CD4-positive, alpha-beta memory T cell (primary cell): ENCODE measurements around the gene PPIL6. TPM values are rescaled to one million over a fixed set of nuclear protein-coding genes. Genes with fewer than 3 reads are reported as not detected.

Experiments
- CTCF ChIA-PET: fragments of 350-600 bp; sonication (Branson Sonifier 250); formaldehyde crosslinking; loops from one replicate; lab custom pipeline; 2021; ENCODE audit warnings: inconsistent platforms; ENCODE audit not compliant: partially characterized antibody; lab: Charles Lee
- POLR2A ChIA-PET: fragments of 350-600 bp; sonication (Branson Sonifier 250); formaldehyde crosslinking; loops from one replicate; lab custom pipeline; 2021; ENCODE audit not compliant: partially characterized antibody; lab: Charles Lee
- DNase-seq, 5 donors: peaks; one replicate each; pipeline versions ENCODE4 v3.0.0 to v3.0.0-alpha.2; 2020 to 2022; ENCODE audit warnings: mixed read lengths in 1 of 5
- H3K27ac ChIP-seq: one replicate; pipeline ENCODE4 v1.7.0; 2013; ENCODE audit warnings: low read depth, low read length
- H3K27me3 ChIP-seq: 2 replicates; pipeline ENCODE4 v1.7.0; 2013; ENCODE audit warnings: mild to moderate bottlenecking, low read length, moderate library complexity; ENCODE audit not compliant: insufficient read depth
- H3K36me3 ChIP-seq: 2 replicates; pipeline ENCODE4 v1.7.0; 2013; ENCODE audit warnings: mild to moderate bottlenecking, low read length, moderate library complexity; ENCODE audit not compliant: insufficient read depth
- H3K4me1 ChIP-seq: 2 replicates; pipeline ENCODE4 v1.7.0; 2013; ENCODE audit warnings: mild to moderate bottlenecking, low read length, moderate library complexity; ENCODE audit not compliant: insufficient read depth
- H3K4me3 ChIP-seq, 2 donors: one replicate each; pipeline ENCODE4 v1.7.0; 2013; ENCODE audit warnings: low read length in 2 of 2, mild to moderate bottlenecking in 1 of 2
- H3K9me3 ChIP-seq, 2 donors: one replicate each; pipeline ENCODE4 v1.7.0; 2013; ENCODE audit warnings: low read length in 2 of 2, control low read depth in 1 of 2; ENCODE audit not compliant: control insufficient read depth in 1 of 2
- H3K27ac Mint-ChIP-seq, 7 donors: one replicate each; pipeline ENCODE4 v1.8.0; 2020 to 2021; ENCODE audit warnings: mixed read lengths in 7 of 7, mild to moderate bottlenecking in 6 of 7, inconsistent platforms in 3 of 7, moderate library complexity in 3 of 7
- H3K27me3 Mint-ChIP-seq, 2 donors: one replicate each; pipeline ENCODE4 v1.8.0; 2020 to 2021; ENCODE audit warnings: mixed read lengths in 2 of 2
- H3K36me3 Mint-ChIP-seq, 2 donors: one replicate each; pipeline ENCODE4 v1.8.0; 2020 to 2021; ENCODE audit warnings: mixed read lengths in 2 of 2, inconsistent platforms in 1 of 2, mild to moderate bottlenecking in 1 of 2
- H3K4me1 Mint-ChIP-seq, 4 donors: one replicate each; pipeline ENCODE4 v1.8.0; 2020 to 2021; ENCODE audit warnings: mixed read lengths in 4 of 4, mild to moderate bottlenecking in 1 of 4
- H3K4me3 Mint-ChIP-seq, 8 donors: one replicate each; pipeline ENCODE4 v1.8.0; 2020 to 2021; ENCODE audit warnings: mixed read lengths in 8 of 8, mild to moderate bottlenecking in 7 of 8, moderate library complexity in 6 of 8, inconsistent platforms in 3 of 8
- H3K9me3 Mint-ChIP-seq, 8 donors: one replicate each; pipeline ENCODE4 v1.8.0; 2020 to 2021; ENCODE audit warnings: mixed read lengths in 8 of 8, mild to moderate bottlenecking in 5 of 8, inconsistent platforms in 3 of 8, moderate library complexity in 1 of 8
- intact Hi-C: fragments of 100-400 bp; cut with micrococcal nuclease; formaldehyde crosslinking; loops from one replicate; pipeline ENCODE4 v1.15.1; 2023
- polyA plus RNA-seq, 2 donors: library from polyadenylated mRNA; unstranded; fragments of 300-500 nt; fragmentation: Illumina TruSeq; gene quantifications; one replicate each; pipeline ENCODE4 v1.2.3, GENCODE V29; 2021
- total RNA-seq, 2 experiments: library from RNA; stranded (reverse); gene quantifications; one replicate each; pipeline ENCODE4 v1.2.3, GENCODE V29; 2021

PPIL6 gene
- total and polyA plus RNA-seq, 4 experiments from 2014 or later, result 0.33 to 0.52 (median 0.37) TPM

DNA sequence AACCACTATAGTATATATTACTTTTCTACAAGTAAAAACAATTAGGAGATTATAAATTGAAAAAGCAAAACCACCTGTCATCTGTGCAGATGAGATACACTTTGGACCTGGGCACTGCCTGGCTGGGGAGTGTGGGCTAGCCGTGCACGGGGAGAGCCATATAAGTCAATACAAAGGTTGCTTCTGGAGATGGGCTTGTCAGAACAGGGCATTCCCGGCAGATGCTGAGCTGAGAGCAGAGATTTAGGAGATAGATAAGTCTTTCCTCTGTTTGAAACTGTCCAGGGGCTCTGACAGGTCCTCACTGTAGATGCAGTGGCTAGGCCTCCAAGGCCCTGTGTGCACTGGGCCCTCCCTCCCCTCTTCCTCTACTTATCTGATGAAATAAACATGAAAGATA, 92.6 kb downstream of the PPIL6 start:
- Mint-ChIP-seq H3K36me3 (peaks cover 11 to 17% of the 10 kb centered on the region in 2 donors), H3K9me3 (no peaks in the 10 kb centered on the region), H3K27me3 (no peaks in the 10 kb centered on the region), H3K4me1 (peaks cover 7 to 10% (median 9%) of the 10 kb centered on the region in 4 donors), H3K4me3 (no peak overlapping the region), H3K27ac (peak overlapping the region in 1 of 7 donors; percentile 29)
- no peak overlapping the region for H3K4me3 ChIP-seq
- H3K36me3 ChIP-seq, result no peaks in the 10 kb centered on the region
- H3K27me3 ChIP-seq, result no peaks in the 10 kb centered on the region
- H3K9me3 ChIP-seq, result no peaks in the 10 kb centered on the region
- no peaks in the 10 kb centered on the region for H3K4me1 ChIP-seq
- POLR2A ChIA-PET, result interaction anchor here (1.2 kb wide), 1 partner anchor 11 kb away, joined by 4 read pairs; no protein-coding TSS in a partner anchor
- CTCF ChIA-PET, result no interaction called here
- intact Hi-C loops, result no loop called here
- no peak overlapping the region for H3K27ac ChIP-seq
- no peak for DNase-seq

DNA sequence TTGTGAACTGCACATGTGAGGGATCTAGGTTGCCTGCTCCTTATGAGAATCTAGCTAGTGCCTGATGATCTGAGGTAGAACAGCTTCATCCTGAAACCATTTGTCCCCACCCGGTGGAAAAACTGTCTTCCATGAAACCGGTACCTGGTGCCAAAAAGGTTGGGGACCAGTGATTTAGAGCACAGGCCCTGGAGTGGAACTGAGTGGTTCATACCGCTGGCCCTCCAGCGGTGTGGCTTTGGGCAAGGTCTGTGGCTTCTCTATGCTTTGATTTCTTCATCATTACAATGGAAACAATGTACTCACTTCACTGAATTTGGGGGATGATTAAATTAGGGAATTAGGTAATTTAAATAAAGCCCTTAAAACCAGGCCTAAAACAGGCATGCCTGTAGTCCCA, 94.4 kb downstream of the PPIL6 start:
- no peak overlapping the region for H3K4me3 Mint-ChIP-seq
- no peaks in the 10 kb centered on the region for H3K27me3 ChIP-seq
- CTCF ChIA-PET, result no interaction called here
- no peak for DNase-seq
- H3K4me3 ChIP-seq, result no peak overlapping the region
- H3K36me3 ChIP-seq, result no peaks in the 10 kb centered on the region
- no peak overlapping the region for H3K27ac ChIP-seq
- peaks cover 3 to 6% of the 10 kb centered on the region in 2 donors for H3K36me3 Mint-ChIP-seq
- no peak overlapping the region for H3K27ac Mint-ChIP-seq
- no peaks in the 10 kb centered on the region for H3K9me3 ChIP-seq
- intact Hi-C loops, result no loop called here
- H3K9me3 Mint-ChIP-seq, result no peaks in the 10 kb centered on the region
- H3K4me1 ChIP-seq, result no peaks in the 10 kb centered on the region
- H3K4me1 Mint-ChIP-seq, result peaks cover 0 to 5% (median 0%) of the 10 kb centered on the region in 4 donors
- H3K27me3 Mint-ChIP-seq, result no peaks in the 10 kb centered on the region
- POLR2A ChIA-PET, result no interaction called here

DNA sequence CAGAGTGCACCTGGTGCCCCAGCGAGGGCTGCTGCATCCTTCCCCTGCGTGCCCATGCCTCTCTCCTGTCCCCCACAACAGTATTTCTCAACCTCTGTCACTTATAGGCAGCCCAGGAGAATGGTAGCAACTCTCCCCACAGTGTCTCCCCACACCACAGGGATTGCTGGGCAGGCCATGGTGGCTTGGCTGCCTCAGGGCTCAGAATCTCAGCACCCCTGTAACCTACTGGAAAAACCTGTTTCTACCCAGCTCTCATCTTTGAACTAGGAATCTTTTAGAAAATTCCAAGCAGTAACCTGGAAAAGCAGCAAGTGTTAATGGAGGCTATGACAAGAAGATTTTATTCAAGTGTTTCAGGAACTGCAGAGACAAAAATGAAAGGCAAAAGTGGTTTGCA, 96.2 kb downstream of the PPIL6 start:
- Mint-ChIP-seq H3K4me3 (no peak overlapping the region), H3K27ac (no peak overlapping the region), H3K4me1 (no peaks in the 10 kb centered on the region), H3K36me3 (peaks cover 0 to 6% of the 10 kb centered on the region in 2 donors), H3K27me3 (no peaks in the 10 kb centered on the region), H3K9me3 (no peaks in the 10 kb centered on the region)
- CTCF ChIA-PET, result no interaction called here
- no peak for DNase-seq
- Histone ChIP-seq H3K27me3 (no peaks in the 10 kb centered on the region), H3K4me1 (no peaks in the 10 kb centered on the region), H3K4me3 (no peak overlapping the region), H3K9me3 (no peaks in the 10 kb centered on the region), H3K27ac (no peak overlapping the region), H3K36me3 (no peaks in the 10 kb centered on the region)
- intact Hi-C loops, result no loop called here
- POLR2A ChIA-PET, result no interaction called here

DNA sequence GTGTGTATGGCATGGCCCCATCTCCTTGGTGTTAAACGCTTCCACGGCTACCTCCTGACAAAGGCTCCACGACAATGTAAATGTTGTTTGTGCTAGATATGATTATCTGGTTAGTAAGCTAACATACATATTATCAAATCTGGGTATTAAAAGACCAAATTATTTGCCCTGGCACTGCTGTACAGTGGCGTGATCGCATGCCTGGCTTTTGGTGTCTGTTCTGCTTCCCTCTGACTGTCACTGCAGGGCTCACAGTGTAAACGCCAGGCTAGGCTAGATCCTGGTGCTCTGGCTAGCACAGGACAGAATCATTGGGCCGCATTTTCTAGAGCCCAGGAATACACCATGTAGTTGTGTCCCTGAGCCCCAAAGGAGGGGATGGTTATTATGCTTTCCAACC, 96.9 kb downstream of the PPIL6 start:
- no peak overlapping the region for H3K4me3 Mint-ChIP-seq
- Histone ChIP-seq H3K4me3 (no peak overlapping the region), H3K27me3 (no peaks in the 10 kb centered on the region), H3K27ac (no peak overlapping the region), H3K4me1 (no peaks in the 10 kb centered on the region), H3K36me3 (no peaks in the 10 kb centered on the region), H3K9me3 (no peaks in the 10 kb centered on the region)
- H3K27me3 Mint-ChIP-seq, result no peaks in the 10 kb centered on the region
- no peak overlapping the region for H3K27ac Mint-ChIP-seq
- no peak for DNase-seq
- intact Hi-C loops, result no loop called here
- CTCF ChIA-PET, result no interaction called here
- no peaks in the 10 kb centered on the region for H3K4me1 Mint-ChIP-seq
- no peaks in the 10 kb centered on the region for H3K9me3 Mint-ChIP-seq
- peaks cover 0 to 6% of the 10 kb centered on the region in 2 donors for H3K36me3 Mint-ChIP-seq
- POLR2A ChIA-PET, result no interaction called here

DNA sequence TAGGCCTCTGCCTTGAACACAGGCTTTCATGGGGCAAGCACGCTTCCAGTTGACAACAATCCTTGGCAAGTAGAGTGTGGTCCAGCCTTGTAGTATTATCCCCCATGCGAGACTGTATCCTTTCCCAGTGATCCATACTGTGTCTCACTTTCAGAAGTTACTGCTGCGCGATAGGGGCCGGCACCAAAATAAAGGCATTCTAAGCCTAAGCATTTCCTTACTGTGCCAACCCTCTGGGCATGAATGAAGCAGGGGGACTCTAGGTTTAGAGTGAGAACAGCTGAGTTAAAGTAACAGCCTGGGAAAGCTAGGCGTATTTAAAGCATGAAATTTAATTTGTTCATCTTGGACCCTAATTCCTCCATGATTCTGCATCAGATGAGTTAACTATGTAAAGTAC, 97.5 kb downstream of the PPIL6 start:
- Mint-ChIP-seq H3K9me3 (no peaks in the 10 kb centered on the region), H3K4me3 (no peak overlapping the region), H3K27ac (no peak overlapping the region), H3K36me3 (peaks cover 0 to 6% of the 10 kb centered on the region in 2 donors), H3K27me3 (no peaks in the 10 kb centered on the region), H3K4me1 (no peaks in the 10 kb centered on the region)
- DNase-seq, result no peak
- intact Hi-C loops, result no loop called here
- POLR2A ChIA-PET, result no interaction called here
- H3K27me3 ChIP-seq, result no peaks in the 10 kb centered on the region
- no peaks in the 10 kb centered on the region for H3K9me3 ChIP-seq
- CTCF ChIA-PET, result no interaction called here
- H3K36me3 ChIP-seq, result no peaks in the 10 kb centered on the region
- no peaks in the 10 kb centered on the region for H3K4me1 ChIP-seq
- no peak overlapping the region for H3K4me3 ChIP-seq
- H3K27ac ChIP-seq, result no peak overlapping the region

DNA sequence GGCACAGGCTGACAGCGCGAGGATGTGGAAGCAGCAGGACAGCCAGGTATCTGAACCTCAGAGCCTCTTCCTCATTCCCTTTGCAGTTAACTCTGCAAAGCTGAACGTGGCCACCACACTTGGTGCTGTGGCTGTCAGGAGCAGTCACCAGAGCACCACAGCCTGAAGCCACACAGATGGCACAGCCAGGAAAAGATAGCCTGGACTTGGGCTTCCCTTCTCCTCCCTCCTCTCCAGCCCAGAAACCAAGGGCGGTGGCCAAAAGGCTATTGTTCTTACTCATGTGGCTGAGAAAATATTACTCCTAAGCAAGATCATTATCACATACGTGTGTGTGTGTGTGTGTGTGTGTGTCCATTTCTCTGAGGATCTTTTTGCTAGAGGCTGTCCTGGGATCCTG, 97.9 kb downstream of the PPIL6 start:
- Histone ChIP-seq H3K27me3 (no peaks in the 10 kb centered on the region), H3K36me3 (no peaks in the 10 kb centered on the region), H3K27ac (no peak overlapping the region), H3K4me3 (no peak overlapping the region), H3K9me3 (no peaks in the 10 kb centered on the region), H3K4me1 (no peaks in the 10 kb centered on the region)
- CTCF ChIA-PET, result no interaction called here
- Mint-ChIP-seq H3K27me3 (no peaks in the 10 kb centered on the region), H3K36me3 (peaks cover 0 to 6% of the 10 kb centered on the region in 2 donors), H3K27ac (peak overlapping the region in 2 of 7 donors; percentile 11 to 57), H3K9me3 (no peaks in the 10 kb centered on the region), H3K4me3 (no peak overlapping the region), H3K4me1 (no peaks in the 10 kb centered on the region)
- POLR2A ChIA-PET, result no interaction called here
- no peak for DNase-seq
- intact Hi-C loops, result no loop called here

DNA sequence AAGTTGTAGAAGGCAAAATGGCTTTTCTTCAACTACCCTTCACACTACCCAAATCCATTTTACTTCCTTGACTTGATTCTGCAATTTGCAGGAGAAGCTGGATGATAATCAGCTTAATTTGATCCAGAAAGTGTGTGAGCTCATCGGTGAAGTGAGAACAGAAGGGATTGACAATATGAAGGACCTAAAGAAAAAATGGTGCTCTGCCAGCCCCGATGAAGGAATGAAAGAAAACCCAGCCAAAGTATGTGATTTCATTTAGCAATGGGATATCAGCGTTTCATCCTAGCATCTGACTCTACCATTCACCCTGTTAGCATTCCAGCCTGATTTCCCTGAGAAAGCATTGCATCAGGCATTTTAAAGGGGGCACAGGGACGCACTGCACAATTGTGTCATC, 99.6 kb downstream of the PPIL6 start:
- Histone ChIP-seq H3K36me3 (no peaks in the 10 kb centered on the region), H3K9me3 (no peaks in the 10 kb centered on the region), H3K27ac (no peak overlapping the region), H3K27me3 (no peaks in the 10 kb centered on the region), H3K4me3 (no peak overlapping the region), H3K4me1 (no peaks in the 10 kb centered on the region)
- ChIA-PET POLR2A (no interaction called here), CTCF (interaction anchor here (1.0 kb wide), 1 partner anchor 15 kb away, joined by 3 read pairs; no protein-coding TSS in a partner anchor)
- intact Hi-C loops, result no loop called here
- Mint-ChIP-seq H3K4me3 (no peak overlapping the region), H3K27ac (no peak overlapping the region), H3K9me3 (no peaks in the 10 kb centered on the region), H3K4me1 (no peaks in the 10 kb centered on the region), H3K36me3 (peaks cover 0 to 6% of the 10 kb centered on the region in 2 donors), H3K27me3 (no peaks in the 10 kb centered on the region)
- no peak for DNase-seq
